ENCODE measurements around the gene FKBP11.
"Not testable (repeated sequence)": the region's sequence is repeated elsewhere in the genome, so short reads cannot be mapped to it uniquely, and the experiment has no call there.

FKBP11 gene

DNA sequence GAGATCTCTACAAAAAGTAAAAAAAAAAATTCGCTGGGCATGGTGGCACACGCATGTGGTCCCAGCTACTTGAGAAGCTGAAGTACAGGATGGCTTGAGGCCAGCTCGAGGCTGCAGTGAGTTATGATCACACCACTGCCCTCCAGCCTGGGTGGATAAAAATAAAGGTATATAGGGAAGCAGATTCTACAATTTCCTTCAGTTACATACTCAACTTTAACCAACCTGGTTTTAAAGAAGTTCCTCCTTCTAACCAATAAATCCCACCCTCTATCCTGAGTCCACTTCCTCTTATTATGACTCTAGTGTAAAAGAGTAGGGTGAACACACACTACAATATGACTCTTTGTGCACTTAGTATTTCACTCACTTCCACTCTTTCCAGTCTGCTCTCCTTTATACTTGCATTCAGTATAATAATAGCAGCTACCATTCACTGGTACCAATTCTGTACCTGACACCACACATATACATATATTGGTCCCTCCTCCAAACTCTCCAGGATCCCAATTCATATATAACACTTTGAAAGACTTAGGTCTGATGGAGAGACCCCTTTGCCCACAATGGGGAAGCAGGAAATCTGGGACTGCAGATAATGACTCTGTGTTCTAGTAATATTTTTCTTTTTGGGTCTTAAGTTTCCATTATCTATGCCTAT is 29.7 kb upstream of the FKBP11 start:
- peak; percentile 94 for DNase-seq

DNA sequence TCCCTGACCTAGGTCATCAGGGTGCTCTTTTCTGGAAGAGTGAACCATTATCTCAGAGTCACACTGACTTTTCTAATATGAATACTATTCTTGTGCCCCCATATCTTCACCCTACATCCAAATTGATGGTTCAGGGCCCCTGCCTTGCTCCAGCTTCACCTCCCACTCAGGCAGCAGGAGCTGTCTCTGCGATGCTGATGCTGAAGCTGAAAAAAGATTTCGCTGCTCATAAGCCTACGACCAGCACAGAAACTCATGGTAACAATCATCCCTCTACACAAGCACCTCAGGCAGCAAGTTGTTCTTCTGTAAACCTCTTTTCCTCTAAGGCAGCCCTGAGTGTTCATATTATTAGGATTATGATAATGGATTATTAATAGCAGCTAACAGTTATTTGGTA is 28.8 kb upstream of the FKBP11 start:
- DNase-seq = no peak

DNA sequence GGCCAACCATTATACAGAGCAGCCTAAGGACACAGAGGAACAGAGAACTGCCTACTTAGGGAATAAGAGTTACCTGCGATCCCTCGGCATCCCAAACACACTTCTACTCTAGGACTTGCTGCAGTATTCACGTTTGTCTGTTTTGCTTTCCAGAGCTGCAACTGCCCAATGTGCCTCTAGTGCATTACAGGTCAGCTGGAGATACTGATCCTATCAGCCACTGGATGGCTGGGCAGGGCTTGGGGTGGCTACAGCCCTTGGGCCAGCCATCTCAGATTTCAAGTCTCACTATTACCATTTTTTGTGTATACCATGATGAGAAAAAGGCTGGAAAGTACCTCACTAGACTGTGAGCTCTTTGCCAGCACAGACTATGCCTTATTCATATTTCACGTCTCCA is 27.4 kb upstream of the FKBP11 start:
- DNase-seq = no peak

DNA sequence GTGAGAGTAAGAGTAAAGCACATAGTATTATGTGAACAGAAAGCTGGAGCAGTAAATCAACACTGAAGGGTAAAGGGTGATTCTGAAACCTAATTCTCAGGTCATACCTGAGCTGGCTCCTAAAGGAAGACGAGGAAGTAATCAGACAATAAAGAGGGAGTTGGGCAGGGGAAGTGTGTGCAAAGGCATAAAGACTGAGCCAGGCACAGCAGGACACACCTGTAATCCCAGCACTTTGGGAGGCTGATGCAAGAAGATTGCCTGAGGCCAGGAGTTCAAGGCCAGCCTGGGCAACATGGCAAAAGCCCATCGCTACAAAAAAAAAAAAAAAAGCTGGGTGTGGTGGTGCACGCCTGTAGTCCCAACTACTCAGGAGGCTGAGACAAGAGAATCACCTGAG is 22.4 kb upstream of the FKBP11 start:
- no peak for DNase-seq

DNA sequence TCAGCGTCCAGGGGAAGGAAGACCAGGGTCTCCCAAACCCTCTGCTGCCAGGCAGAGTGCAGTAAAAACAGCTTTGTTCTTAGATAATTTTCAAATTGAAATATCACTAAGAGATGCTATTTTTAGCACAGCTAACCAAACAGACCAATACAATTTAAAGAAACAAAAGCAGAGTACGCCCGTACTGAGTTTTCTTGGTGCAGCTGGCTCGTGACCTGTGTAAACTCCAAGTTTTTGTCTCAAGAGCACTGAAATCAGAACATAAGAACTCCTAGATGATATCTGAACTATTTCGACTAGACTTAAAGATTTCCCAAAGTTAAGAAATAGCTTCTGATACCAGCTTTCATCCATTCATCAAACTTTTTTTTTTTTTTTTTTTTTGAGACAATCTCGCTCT is 21.7 kb upstream of the FKBP11 start:
- no peak for DNase-seq

DNA sequence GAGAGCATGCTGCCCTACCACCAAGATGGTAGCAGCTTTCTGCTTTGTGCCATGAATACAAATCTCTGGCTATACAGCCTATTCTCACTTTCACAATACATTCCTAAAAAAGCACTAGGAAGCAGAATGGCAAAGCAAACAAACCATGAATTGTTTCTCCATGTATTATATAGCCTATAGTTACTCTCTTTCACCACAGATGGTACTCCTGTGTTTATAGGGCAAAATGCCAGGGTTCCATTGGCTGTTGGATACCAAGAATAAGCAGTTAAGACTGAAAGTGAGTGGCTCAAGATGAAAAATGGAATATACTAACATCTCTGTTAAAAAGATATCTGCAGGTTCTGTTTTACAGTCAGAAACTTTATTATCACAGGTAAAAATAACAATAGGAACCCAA is 20.9 kb upstream of the FKBP11 start:
- DNase-seq = no peak

DNA sequence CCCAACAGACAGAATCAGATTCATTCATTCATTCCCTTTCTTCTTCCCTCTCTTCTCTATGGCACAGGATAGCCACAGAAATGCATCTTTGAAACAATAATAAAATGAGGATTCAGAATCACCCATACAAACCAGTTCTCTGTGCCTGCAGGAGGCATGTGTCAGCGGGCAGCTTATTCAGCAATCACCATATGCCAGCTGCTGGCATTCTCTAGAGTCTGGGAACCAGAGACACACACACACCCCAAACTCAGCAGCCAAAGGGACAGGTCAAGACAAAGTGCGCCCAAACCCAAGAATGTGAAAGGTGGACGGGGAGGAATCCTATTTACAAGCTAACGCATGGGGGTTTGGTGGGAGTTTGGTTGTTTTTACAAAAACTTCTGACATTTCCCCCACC is 17.9 kb upstream of the FKBP11 start:
- no peak for DNase-seq

DNA sequence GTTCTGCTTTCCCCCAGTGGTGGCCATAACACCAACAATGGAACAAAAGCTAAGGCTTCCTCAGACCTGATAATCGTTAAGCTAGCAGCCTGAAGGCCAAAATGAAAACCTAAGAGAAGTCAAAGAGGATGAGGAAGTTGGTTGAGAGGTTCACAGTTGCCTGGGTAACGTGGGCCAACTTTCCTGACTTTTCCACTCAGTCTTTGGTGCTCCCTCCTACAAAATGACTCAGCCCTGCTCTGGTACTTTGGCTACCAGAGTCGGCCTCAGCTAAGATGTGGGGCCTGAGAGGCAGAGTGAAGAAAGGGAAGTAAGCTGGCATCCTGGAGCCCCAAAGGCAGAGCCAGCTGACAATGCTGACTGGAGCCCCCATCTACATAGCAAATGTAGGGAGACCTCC is 14.9 kb upstream of the FKBP11 start:
- DNase-seq = peak; percentile 93 to 95

DNA sequence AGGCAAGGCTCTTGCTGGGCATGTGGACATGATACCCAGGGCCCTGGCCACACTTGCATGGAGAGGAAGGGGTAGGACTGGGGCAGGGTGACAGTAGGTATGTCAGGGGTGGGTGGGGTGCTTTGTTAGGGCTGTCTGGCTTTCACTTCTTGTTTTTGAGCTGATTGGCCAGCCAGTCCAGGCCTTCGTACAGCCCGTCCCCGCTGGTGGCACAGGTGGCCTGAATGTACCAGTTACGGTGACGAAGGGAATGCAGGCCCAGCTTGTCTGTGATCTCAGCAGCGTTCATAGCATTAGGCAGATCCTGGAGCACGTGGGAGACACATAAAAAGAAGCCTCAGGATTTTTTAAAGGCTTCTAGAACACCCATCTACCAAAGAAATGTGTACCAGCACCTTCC is 13.5 kb upstream of the FKBP11 start:
- no peak for DNase-seq

DNA sequence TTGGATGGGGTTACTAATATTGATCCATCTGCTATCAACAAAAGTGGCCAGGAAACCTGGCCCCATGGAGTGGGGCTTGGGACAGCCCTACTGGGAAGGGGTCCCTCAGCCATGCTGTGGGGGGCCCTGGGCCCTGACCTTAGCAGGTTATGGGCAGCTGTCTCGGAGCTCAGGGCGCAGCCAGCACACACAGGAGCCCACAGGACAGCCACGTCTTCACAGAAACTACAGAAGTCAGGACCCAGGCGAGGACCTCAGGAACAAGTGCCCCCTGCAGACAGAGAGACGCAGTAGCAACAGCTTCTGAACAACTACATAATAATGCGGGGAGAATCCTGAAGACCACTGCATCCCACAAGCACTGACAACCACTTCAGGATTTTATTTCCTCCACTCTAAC is 11.9 kb upstream of the FKBP11 start:
- peak; percentile 61 for DNase-seq

DNA sequence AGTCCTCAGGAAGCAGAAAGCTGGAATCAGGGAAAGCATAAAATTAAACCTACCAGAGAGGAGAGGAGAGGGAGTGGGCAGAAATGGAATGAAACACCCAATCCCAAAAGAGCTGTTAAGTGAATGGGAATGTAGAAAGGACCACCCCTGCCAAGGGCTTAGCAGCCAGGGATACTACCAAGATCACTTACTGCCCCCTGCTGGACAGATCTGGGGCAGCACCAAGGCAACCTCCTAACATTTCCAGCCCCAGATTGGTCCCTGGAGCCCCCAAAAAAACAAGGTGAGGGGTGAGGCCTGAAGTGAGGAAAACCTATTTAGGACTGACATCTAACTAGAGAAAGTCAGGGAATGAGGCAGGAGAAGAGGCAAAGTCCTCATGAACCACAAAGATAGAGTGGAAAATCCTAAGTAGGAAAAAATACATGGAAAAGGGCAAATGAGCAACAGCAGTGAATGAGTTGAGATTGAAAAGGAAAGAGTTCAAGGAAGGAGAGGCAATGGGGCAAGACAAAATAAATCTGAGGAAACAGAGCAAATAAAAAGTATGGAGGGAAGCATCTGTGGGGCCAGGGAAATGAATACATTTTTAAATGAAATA is 11.2 kb upstream of the FKBP11 start:
- peak; percentile 60 to 75 for DNase-seq

DNA sequence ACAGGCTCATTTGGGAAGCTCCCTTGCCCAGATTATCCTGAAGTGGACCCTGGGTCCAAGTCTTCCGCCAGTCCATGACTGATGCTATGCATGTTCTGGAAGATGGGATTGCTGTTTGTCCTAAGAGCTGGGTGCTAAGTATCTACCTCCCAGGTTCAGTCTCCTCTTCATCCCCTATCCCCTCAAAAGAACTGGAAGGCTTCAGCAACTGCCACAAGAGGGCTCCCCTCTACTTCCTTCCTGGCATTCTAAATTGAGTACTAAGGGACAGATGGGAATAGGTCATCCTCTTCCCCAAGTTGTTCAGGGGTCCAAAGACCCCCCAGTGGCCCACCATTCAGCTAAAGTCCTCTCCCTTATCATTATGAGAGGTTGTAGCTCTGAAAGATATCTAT is 9.0 kb upstream of the FKBP11 start:
- DNase-seq = peak; percentile 38 to 54

DNA sequence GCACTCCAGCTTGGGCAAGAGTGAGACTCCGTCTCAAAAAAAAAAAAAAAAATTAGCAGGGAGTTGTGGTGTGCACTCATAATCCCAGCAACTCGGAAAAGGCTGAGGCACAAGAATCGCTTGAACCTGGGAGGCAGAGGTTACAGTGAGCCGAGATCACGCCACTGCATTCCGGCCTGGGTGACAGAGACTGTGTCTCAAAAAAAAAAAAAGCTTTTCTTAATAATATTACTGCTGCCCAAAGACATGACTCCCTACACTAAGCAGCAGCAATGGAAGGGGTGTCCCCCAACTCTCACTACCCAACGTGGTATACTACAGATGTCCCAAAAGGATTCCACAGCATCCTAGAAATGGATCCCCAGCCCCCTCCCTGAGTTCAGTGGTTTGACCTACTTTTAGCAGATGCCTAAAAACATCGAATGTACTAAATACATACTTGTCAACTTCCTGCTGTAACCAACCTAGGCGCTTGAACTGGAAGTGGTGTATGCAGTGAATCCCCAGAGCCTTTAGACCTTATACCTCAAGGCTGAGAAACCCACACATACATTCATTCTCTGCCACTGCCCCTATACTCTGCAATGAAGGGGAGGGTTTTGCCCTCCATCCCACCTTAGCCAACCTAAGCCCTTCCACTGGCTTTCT is 8.5 kb upstream of the FKBP11 start:
- no peak for DNase-seq

DNA sequence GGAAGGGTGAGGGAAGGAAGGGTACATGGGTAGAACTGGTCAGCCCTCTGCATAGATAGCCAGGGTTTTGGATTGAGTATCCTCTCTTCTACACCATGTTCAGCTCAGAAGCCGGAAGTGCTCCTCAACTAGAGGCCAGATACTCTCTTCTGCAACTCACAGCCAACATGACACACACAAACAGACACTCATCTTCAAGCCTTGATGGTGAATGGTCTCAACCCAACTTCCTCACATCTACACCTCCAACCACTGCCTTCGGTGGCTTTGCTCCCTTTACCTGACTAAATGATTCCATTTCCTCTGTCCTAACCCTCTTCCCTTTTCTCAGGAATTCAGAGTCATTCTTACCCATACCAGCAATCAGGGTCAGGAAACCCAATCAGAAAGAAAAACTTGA is 7.6 kb upstream of the FKBP11 start:
- DNase-seq = no peak

DNA sequence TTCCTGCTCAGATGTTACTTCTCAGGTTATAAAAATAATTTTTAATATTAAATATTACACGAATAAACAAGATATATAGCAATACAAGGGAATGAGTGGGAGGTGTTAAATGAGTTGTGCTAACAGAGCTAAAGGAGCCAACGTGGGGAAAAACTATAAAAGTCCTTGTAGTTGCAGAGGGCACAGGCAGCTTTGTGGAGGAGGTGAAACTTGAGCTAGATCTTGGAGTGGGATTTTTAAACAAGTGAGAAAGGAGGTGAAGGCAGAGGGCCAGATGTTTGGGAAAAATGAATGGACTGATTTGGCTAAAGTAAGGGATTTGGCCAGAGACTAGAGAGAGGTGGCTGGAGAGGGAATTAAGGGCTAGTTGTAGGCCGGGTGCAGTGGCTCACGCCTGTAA is 5.2 kb upstream of the FKBP11 start:
- no peak for DNase-seq

DNA sequence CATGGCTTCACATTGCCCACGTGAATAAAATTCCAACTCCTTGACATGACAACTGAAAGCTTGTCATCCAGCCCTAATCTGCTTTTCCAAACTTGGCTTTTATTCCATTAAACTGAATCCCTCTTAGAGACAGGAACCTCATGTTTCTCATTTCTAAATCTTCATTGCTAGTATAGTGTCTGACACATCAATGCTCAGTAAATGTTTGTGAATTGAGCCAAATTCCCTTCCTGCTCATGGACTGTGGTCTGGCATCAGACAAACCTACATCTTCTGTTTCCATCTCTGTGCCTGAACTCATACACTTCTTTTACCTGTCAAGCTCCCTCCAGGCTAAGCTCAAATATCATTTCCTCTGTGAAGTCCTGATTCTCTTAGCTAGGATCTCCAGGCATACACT is 4.3 kb upstream of the FKBP11 start:
- DNase-seq = no peak

DNA sequence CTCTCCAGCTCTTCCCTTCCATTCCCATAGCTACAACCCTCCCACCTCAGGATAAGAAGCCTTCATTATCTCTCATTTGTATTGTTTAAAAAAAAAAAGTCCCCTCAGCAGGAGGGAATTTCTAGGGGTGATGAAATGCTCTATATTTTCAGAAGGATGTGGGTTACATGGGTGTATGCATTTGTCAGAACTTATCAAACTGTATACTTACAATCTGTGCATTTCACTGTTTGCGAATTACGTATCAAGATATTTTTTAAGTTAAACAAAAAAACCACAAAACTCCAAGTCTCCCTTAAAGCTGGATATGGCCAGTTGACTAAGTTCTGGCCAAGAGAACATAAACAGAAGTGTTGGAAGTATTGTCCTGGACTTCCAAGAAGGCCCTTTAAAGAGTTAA is 2.0 kb upstream of the FKBP11 start:
- DNase-seq = no peak

DNA sequence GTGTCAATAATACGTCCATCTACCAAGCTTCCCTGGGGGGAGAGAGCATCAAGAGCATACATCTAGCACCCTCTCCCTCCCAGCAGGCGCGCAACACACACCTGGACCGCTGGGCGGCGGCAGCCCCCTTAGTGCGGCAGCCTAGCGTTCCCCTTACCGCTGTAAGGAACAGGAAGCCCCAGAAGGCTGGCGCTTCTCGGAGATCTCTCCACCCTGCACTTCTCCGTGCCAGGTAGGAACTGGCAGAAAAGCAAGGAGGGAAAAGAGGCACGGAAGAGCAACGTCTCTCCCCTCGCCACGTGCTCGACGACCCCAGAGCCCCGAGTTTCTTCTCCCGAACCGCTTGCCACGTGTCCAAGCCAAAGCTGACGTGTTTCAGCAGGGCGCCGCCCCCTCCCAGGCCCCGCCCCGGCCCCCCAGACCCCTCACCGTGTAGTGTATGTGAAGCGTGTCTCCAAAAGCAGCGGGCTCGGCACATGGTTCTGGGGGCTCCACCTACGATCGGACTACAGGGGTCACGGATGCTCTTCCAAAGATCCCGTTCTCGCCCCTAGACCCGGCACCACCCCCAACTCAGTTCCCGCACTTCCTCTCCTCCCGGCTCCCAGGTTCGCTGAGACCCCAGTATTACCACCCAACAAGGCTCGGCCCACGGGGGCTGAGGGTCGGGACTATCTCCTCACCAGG is 532 bp downstream of the FKBP11 start:
- peak; percentile 60 to 64 for DNase-seq

DNA sequence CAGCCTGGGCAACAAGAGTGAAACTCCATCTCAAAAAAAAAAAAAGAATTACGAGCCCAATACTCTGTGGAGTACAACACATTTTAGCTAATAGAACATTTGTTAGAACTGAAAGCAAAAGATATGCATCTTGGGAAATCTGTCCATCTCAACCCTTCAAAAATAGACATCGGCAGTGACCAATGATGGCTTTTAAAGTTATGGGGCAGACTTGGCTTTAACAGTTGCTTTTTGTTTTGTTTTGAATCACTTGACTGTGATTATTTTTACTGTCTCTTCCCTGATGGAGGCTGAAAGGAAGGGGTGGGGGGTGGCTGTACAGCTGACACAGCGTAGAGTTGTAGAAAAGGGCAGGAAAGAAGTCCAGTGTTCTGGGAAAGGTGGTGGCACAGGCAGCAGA is 2.2 kb downstream of the FKBP11 start:
- DNase-seq = no peak

DNA sequence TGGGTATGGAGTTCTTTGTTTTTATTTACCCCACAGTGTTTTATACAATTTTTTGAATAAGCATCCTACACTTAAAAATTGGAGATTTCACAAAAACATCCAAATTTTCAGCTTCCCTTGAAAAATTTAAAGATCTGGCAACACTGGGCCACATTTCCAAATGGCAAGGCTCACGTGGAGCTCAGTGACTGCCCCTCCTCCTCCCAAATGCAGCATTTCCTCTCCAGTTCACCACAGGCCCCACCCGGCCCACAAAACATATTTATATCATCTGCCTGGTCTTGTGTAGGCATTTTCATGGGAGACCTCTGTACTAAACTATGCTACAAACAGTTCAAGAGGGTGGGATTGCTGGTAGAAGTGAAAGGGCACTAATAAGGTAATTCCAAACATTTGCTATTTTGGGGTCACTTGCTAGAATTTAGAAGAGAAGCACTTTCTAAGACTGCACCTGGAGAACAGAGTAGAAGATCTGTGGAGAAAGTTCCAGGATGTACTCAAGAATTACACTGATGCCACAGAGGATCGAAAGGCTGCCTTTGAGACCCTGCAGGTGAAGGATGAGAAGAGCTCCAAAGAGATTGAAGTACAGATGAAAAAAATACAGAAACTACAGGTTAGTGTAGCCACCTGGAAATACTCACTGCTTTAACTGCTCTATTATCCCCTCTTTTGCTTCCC is 7.3 kb downstream of the FKBP11 start:
- peak; percentile 39 to 41 for DNase-seq

DNA sequence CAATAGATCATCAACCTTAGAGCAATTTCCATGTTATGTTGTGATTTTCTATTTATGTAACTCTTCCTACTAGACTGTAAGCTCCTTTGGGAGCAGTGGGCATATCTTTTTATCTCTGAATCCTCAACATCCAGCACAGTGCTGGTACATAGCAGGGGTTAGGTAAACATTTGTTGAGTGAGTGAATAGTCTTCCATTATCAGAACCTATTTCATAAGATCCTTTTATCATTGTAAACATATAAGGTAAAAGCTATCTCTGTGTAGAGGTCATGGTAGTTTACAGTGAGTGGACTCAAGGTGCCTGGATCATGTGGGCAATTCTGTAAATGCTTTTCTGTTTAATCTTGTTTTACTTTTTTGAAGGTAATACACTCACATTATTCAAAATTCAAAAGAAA is 15.1 kb downstream of the FKBP11 start:
- DNase-seq = no peak

DNA sequence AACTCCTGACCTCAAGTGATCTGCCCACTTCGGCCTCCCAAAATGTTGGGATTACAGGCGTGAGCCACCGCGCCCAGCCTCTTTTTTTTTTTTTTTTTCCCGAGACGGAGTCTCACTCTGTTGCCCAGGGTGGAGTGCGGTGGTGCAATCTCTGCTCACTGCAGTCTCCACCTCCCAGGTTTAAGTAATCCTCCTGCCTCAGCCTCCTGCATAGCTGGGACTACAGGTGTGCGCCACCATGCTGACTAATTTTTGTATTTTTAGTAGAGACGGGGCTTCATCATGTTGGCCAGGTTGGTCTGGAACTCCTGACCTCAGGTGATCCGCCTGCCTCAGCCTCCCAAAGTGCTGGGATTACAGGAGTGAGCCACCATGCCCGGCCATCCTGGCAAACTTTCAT is 15.6 kb downstream of the FKBP11 start:
- DNase-seq = not testable (repeated sequence)

DNA sequence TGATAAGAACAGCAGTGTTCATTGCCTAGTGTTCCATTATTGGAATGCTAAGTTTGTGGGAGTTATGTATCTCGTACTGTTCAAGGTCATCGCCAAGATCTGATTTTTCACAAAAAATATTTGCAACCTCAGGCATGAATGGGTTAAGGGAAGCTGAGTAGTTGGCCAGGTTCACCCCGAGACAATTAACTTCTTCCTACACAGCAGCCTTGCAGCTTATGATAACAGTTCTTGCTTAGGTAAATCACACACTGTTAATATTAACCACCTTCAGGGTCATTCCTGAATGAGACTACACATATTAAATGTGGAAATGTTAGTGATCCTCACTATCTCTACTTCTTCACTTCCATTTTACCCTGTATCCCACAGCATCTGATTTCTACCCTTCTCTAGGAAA is 18.0 kb downstream of the FKBP11 start:
- no peak for DNase-seq
